RWPE1 (cell line): ENCODE measurements around the gene GABRG3.
"Not testable (repeated sequence)": the region's sequence is repeated elsewhere in the genome, so short reads cannot be mapped to it uniquely, and the experiment has no call there.

Experiments
- CTCF ChIA-PET: fragments of 350-600 bp; sonication (Branson Sonifier 250); formaldehyde crosslinking; extraction: SDS; loops from one replicate; lab custom pipeline; 2021; lab: Yijun Ruan, JAX
- POLR2A ChIA-PET: fragments of 400-600 bp; formaldehyde crosslinking; extraction: SDS; loops from one replicate; lab custom pipeline; 2020; ENCODE audit warnings: antibody characterized with exemption; ENCODE audit not compliant: low non-redundant PET; lab: Yijun Ruan, JAX
- DNase-seq: peaks from one replicate; pipeline ENCODE4 v3.0.0; 2012; ENCODE audit warnings: low spot score
- H3K27ac ChIP-seq: fragments of 450-650 bp; 2 replicates; pipeline ENCODE4 v1.5.1; 2017
- TF ChIP-seq, protein P1 (sequence below): fragments of 450-650 bp; conservative IDR thresholded peaks from 2 replicates; pipeline ENCODE4 v1.5.1; 2017; ENCODE audit warnings: low read depth, mild to moderate bottlenecking

GABRG3 gene

GRCh38 chr15:27360316-27360715 is 389.3 kb downstream of the GABRG3 start:
- TF ChIP-seq, protein P1, sequence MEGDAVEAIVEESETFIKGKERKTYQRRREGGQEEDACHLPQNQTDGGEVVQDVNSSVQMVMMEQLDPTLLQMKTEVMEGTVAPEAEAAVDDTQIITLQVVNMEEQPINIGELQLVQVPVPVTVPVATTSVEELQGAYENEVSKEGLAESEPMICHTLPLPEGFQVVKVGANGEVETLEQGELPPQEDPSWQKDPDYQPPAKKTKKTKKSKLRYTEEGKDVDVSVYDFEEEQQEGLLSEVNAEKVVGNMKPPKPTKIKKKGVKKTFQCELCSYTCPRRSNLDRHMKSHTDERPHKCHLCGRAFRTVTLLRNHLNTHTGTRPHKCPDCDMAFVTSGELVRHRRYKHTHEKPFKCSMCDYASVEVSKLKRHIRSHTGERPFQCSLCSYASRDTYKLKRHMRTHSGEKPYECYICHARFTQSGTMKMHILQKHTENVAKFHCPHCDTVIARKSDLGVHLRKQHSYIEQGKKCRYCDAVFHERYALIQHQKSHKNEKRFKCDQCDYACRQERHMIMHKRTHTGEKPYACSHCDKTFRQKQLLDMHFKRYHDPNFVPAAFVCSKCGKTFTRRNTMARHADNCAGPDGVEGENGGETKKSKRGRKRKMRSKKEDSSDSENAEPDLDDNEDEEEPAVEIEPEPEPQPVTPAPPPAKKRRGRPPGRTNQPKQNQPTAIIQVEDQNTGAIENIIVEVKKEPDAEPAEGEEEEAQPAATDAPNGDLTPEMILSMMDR: no peak
- no peak overlapping the region for H3K27ac ChIP-seq
- no peak for DNase-seq
- POLR2A ChIA-PET: no interaction called here
- CTCF ChIA-PET: no interaction called here

DNA sequence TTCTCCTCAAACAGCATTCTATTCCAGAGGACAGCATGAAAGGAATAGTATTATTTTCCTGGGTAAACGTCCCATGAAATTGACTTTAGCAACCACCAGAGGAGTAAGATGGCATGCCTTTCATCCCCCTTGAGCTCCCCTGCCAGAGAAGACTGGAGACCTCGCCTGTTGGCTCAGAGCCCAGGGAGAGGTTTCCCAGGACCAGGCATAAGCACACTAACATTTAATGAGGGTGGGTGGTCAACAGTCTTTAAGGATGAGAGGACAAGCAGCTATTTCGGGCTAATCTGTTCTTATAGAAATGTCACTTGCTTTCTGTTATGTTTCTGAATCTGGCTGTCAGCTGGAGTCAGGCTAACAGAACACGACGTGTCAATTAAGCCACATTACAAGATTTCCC is 390.5 kb downstream of the GABRG3 start:
- no peak overlapping the region for H3K27ac ChIP-seq
- ChIA-PET CTCF (interaction anchor here (0.5 kb wide), 1 partner anchor 14 kb away, joined by 3 read pairs; no protein-coding TSS in a partner anchor), POLR2A (no interaction called here)
- TF ChIP-seq, protein P1: no peak
- no peak for DNase-seq

GRCh38 chr15:27365456-27365855 is 394.5 kb downstream of the GABRG3 start:
- ChIA-PET POLR2A (no interaction called here), CTCF (no interaction called here)
- H3K27ac ChIP-seq: no peak overlapping the region
- no peak for DNase-seq
- TF ChIP-seq, protein P1: no peak

GRCh38 chr15:27377391-27377790 is 406.4 kb downstream of the GABRG3 start:
- DNase-seq, CTCF ChIA-PET, H3K27ac ChIP-seq, POLR2A ChIA-PET: not testable (repeated sequence)

DNA sequence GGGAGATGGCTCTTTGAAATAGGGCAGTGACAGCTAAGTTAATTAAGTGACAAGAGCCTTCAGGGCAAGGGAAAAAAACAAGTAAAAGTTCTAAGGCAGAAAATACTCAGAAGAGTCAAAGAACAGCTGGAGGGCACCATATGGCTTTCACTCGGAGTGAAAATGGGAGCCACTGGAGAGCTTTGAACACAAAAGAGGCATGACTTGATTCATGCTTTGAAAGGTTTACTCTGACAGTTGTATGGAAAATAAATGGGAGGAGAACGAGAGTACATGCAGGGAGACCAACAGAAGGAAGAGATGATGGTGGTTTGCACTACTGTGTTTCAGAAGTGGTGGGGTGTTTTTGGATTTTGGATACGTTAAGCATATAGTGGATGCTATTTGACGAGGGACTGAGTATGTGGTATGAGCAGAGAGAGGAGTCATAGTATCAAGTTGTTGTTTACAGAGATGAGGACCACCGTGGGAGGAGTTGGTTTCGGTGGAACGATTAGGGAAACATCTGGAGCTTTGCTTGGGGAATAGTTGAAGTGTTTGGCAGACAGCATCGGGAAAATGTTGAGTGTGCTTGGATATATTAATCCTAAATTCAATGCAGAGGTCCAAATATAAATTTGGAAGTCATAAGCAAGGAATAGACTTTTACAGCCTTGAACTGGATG is 411.5 kb downstream of the GABRG3 start:
- CTCF ChIA-PET: no interaction called here
- POLR2A ChIA-PET: no interaction called here
- no peak for DNase-seq
- TF ChIP-seq, protein P1: no peak
- H3K27ac ChIP-seq: no peak overlapping the region

- POLR2A ChIA-PET: no interaction called here
- H3K27ac ChIP-seq: no peak overlapping the region
- CTCF ChIA-PET: no interaction called here
- TF ChIP-seq, protein P1: no peak
- no peak for DNase-seq
These were observed 412.7 kb downstream of the GABRG3 start for GRCh38 chr15:27383726-27384125.

DNA sequence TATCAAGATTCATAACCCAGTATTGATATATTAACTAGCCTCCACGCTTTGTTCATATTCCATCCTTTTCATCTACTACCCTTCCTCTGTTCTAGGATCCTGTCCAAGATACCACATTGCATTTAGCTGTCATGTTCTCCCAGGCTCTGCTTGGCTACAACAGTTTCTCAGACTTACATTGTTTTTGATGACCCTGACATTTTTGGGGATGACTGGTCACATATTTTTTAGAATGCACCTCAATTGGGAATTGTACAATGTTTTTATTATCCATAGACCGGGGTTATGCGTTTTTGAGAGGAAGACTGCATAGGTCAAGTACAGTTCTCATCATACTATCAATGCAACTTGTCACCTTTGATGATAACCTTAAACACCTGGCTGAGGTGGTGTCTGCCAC is 421.2 kb downstream of the GABRG3 start:
- TF ChIP-seq, protein P1: no peak
- no peak overlapping the region for H3K27ac ChIP-seq
- no peak for DNase-seq
- ChIA-PET CTCF (no interaction called here), POLR2A (no interaction called here)
